Fibroblast of lung (primary cell): ENCODE results near the gene FHL1. TPM values are rescaled to one million over a fixed set of nuclear protein-coding genes. Genes with fewer than 3 reads are reported as not detected.

Experiments used
- DNase-seq, 2 donors: peaks; one replicate each; pipeline versions ENCODE4 v3.0.0 to v3.0.0-alpha.2; 2010; ENCODE audit warnings: low read depth in 2 of 2
- H2AFZ ChIP-seq: 2 replicates; pipeline ENCODE4 v1.5.1; 2012; ENCODE audit warnings: low read length, control low read depth, inconsistent platforms
- H3K27ac ChIP-seq: 2 replicates; pipeline ENCODE4 v1.5.1; 2011; ENCODE audit warnings: low read length, control low read depth; ENCODE audit not compliant: insufficient read depth
- H3K27me3 ChIP-seq: 2 replicates; pipeline ENCODE4 v1.5.1; 2011; ENCODE audit warnings: mild to moderate bottlenecking, low read length; ENCODE audit not compliant: control insufficient read depth, insufficient read depth
- H3K36me3 ChIP-seq: 2 replicates; pipeline ENCODE4 v1.5.1; 2011; ENCODE audit warnings: low read length; ENCODE audit not compliant: control insufficient read depth, insufficient read depth
- H3K4me1 ChIP-seq: 2 replicates; pipeline ENCODE4 v1.5.1; 2011; ENCODE audit warnings: low read length; ENCODE audit not compliant: control insufficient read depth, insufficient read depth; ENCODE audit errors: extremely low read depth
- H3K4me2 ChIP-seq: 2 replicates; pipeline ENCODE4 v1.5.1; 2011; ENCODE audit warnings: low read length, control low read depth; ENCODE audit not compliant: insufficient read depth; ENCODE audit errors: extremely low read depth
- H3K4me3 ChIP-seq, 4 experiments: fragments of 200-600 bp in 1 of 4; sonication (generic) in 1 of 4; replicated peaks in 1 of 4; 2 replicates each; pipeline ENCODE4 v1.5.1; 2011 to 2016; ENCODE audit warnings: low read length in 4 of 4, low read depth in 3 of 4, mild to moderate bottlenecking in 3 of 4, control low read depth in 2 of 4, inconsistent platforms in 1 of 4, mixed read lengths in 1 of 4; ENCODE audit not compliant: insufficient read depth in 1 of 4; ENCODE audit errors: control extremely low read depth in 1 of 4
- H3K79me2 ChIP-seq: 2 replicates; pipeline ENCODE4 v1.5.1; 2012; ENCODE audit warnings: mild to moderate bottlenecking, low read length, inconsistent platforms; ENCODE audit not compliant: control insufficient read depth, insufficient read depth
- H3K9ac ChIP-seq: 2 replicates; pipeline ENCODE4 v1.5.1; 2011; ENCODE audit warnings: mild to moderate bottlenecking, low read length, control low read depth; ENCODE audit not compliant: insufficient read depth
- H3K9me3 ChIP-seq: 2 replicates; pipeline ENCODE4 v1.5.1; 2012; ENCODE audit warnings: low read depth, low read length; ENCODE audit not compliant: control insufficient read depth, insufficient read depth
- H4K20me1 ChIP-seq: 2 replicates; pipeline ENCODE4 v1.5.1; 2011; ENCODE audit warnings: low read length; ENCODE audit not compliant: control insufficient read depth, insufficient read depth; ENCODE audit errors: extremely low read depth
- EZH2 ChIP-seq: IDR thresholded peaks from 2 replicates; pipeline ENCODE4 v1.5.1; 2012; ENCODE audit warnings: low read length, control low read depth, mild to moderate bottlenecking; ENCODE audit errors: missing control alignments
- polyA plus RNA-seq, 2 donors: library from polyadenylated mRNA; depleted of rRNA in 1 of 2; stranded (reverse) in 1 of 2; unstranded in 1 of 2; fragments of >200 nt; gene quantifications; 2 replicates each; pipeline ENCODE4 v1.2.1, GENCODE V29; 2011 to 2012; ENCODE audit warnings: missing spikeins in 1 of 2
- total RNA-seq: library from RNA; depleted of rRNA; stranded (reverse); fragments of >200 nt; gene quantifications from 2 replicates; pipeline ENCODE4 v1.2.1, GENCODE V29; 2014
- TF ChIP-seq, protein P1 (sequence below), 2 donors: IDR thresholded peaks in 1 of 2; conservative IDR thresholded peaks in 1 of 2; 1 replicate in 1 of 2; 2 replicates in 1 of 2; pipeline ENCODE4 v1.5.1; 2011 to 2012; ENCODE audit warnings: low read length in 2 of 2, control low read depth in 1 of 2, inconsistent platforms in 1 of 2, low read depth in 1 of 2, mild to moderate bottlenecking in 1 of 2

The FHL1 gene
- total and polyA plus RNA-seq, 2 donors (not counting 1 experiment from before 2014, with no cell fraction given) = 180 to 627 TPM

DNA sequence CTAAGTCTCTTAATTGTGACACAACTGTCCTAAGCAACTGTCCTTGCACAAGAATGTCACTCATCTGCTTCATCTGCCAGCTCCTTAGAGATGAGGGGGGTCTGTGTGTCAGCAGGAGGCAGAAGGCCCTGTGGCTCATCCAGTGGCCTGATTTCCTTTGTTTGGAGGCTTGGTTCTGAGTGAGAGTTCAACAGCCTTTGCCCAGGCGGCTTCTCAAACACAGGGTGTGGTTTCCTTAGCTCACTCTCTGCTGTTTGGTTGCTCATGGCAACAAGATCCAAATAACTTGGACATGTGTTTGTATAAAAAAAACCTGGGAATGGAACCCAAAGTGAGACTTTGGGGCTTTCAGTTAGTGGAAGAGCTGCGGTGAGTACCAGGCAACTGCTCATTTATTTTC lies 57.2 kb downstream of the FHL1 start:
- Histone ChIP-seq H3K36me3 (peaks cover 10% of the 10 kb centered on the region), H3K4me3 (peak overlapping the region in 1 of 4 experiments; percentile 40), H3K4me2 (peak overlapping the region; percentile 20), H2AFZ (no peak overlapping the region), H3K27me3 (no peaks in the 10 kb centered on the region), H4K20me1 (no peaks in the 10 kb centered on the region), H3K9ac (no peak overlapping the region), H3K79me2 (no peaks in the 10 kb centered on the region), H3K4me1 (peaks cover 10% of the 10 kb centered on the region), H3K9me3 (no peaks in the 10 kb centered on the region), H3K27ac (peak overlapping the region; percentile 72)
- TF ChIP-seq EZH2 = no peak
- TF ChIP-seq, protein P1, sequence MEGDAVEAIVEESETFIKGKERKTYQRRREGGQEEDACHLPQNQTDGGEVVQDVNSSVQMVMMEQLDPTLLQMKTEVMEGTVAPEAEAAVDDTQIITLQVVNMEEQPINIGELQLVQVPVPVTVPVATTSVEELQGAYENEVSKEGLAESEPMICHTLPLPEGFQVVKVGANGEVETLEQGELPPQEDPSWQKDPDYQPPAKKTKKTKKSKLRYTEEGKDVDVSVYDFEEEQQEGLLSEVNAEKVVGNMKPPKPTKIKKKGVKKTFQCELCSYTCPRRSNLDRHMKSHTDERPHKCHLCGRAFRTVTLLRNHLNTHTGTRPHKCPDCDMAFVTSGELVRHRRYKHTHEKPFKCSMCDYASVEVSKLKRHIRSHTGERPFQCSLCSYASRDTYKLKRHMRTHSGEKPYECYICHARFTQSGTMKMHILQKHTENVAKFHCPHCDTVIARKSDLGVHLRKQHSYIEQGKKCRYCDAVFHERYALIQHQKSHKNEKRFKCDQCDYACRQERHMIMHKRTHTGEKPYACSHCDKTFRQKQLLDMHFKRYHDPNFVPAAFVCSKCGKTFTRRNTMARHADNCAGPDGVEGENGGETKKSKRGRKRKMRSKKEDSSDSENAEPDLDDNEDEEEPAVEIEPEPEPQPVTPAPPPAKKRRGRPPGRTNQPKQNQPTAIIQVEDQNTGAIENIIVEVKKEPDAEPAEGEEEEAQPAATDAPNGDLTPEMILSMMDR (conservative IDR thresholded peaks at IDR 0.05 in 1 of 2, IDR thresholded peaks at IDR 0.05 in 1 of 2; ENCODE audit: low read depth in 1 of 2, low read length in 2 of 2) = no peak
- DNase-seq = peak; percentile 66 to 88

DNA sequence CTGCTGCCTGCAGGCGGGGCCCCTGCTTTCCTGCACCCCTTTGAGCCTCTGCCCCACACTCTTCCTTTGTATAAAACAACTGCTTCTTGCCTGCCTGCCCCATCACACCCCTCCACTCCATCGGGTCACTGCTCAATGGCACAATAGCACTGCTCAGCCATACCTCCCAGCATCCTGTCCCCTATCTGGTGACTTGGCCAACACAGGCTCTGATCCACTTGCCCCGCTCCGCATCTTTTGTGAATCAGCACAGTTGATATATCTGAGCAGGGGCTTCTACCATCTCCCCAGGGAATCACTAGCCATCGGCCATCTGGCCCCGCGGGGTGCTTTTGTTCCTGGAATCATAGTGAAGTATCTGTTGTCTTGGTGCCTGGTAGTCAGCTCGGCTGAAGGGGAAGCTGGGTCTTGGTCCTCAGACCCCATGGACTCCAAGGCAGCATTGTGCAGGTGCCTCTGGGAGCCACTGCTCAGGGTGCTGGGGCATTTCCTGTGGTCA lies 58.6 kb downstream of the FHL1 start:
- no peaks in the 10 kb centered on the region for H3K9me3 ChIP-seq
- no peak for DNase-seq
- H3K36me3 ChIP-seq = peaks cover 10% of the 10 kb centered on the region
- TF ChIP-seq, protein P1 (conservative IDR thresholded peaks at IDR 0.05 in 1 of 2, IDR thresholded peaks at IDR 0.05 in 1 of 2; ENCODE audit: low read depth in 1 of 2, low read length in 2 of 2) = no peak
- no peak for TF ChIP-seq EZH2
- no peak overlapping the region for H3K27ac ChIP-seq
- H3K79me2 ChIP-seq = no peaks in the 10 kb centered on the region
- H3K4me2 ChIP-seq = no peak overlapping the region
- peak overlapping the region in 1 of 4 experiments; percentile 40 for H3K4me3 ChIP-seq
- no peak overlapping the region for H2AFZ ChIP-seq
- peaks cover 7% of the 10 kb centered on the region for H3K4me1 ChIP-seq
- no peak overlapping the region for H3K9ac ChIP-seq
- H3K27me3 ChIP-seq = no peaks in the 10 kb centered on the region
- H4K20me1 ChIP-seq = no peaks in the 10 kb centered on the region

DNA sequence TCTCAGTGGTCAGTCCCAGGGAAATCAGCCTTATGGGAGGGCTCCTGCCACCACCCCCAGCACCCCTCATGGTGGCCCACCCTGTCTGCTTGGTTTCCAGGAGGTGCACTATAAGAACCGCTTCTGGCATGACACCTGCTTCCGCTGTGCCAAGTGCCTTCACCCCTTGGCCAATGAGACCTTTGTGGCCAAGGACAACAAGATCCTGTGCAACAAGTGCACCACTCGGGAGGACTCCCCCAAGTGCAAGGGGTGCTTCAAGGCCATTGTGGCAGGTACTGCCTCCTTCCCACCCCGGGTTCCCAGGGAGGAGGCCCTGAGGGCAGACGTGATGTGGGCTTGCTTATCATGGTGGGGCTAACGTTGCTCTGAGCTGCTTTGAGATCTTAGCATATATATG lies 59.6 kb downstream of the FHL1 start:
- no peak for DNase-seq
- no peak overlapping the region for H3K9ac ChIP-seq
- no peaks in the 10 kb centered on the region for H3K9me3 ChIP-seq
- TF ChIP-seq, protein P1 (conservative IDR thresholded peaks at IDR 0.05 in 1 of 2, IDR thresholded peaks at IDR 0.05 in 1 of 2; ENCODE audit: low read depth in 1 of 2, low read length in 2 of 2) = no peak
- no peak overlapping the region for H3K4me3 ChIP-seq
- no peaks in the 10 kb centered on the region for H3K79me2 ChIP-seq
- H2AFZ ChIP-seq = no peak overlapping the region
- no peaks in the 10 kb centered on the region for H3K27me3 ChIP-seq
- H3K4me1 ChIP-seq = peaks cover 5% of the 10 kb centered on the region
- no peak overlapping the region for H3K27ac ChIP-seq
- no peaks in the 10 kb centered on the region for H4K20me1 ChIP-seq
- H3K4me2 ChIP-seq = no peak overlapping the region
- H3K36me3 ChIP-seq = peaks cover 10% of the 10 kb centered on the region
